Breast epithelium (tissue), 3 donors: ENCODE results near the gene TNS1.

ENCODE experiments used
- CTCF ChIP-seq, 3 donors: fragments of 450-650 bp; IDR thresholded peaks; one replicate each; pipeline ENCODE4 v1.5.1; 2016 to 2017; ENCODE audit warnings: antibody characterized with exemption in 3 of 3, mild to moderate bottlenecking in 3 of 3, moderate library complexity in 3 of 3
- POLR2A ChIP-seq: fragments of 450-650 bp; IDR thresholded peaks from one replicate; pipeline ENCODE4 v1.6.1; 2016; ENCODE audit warnings: antibody characterized with exemption, mild to moderate bottlenecking, moderate library complexity
- POLR2AphosphoS5 ChIP-seq, 3 donors: sonication (generic); formaldehyde crosslinking; IDR thresholded peaks; one replicate each; pipeline ENCODE4 v1.6.1; 2017; ENCODE audit warnings: antibody characterized with exemption in 3 of 3

GRCh38 chr2:217829420-217829819, 173.4 kb downstream of the TNS1 start:
- no peak for TF ChIP-seq CTCF (IDR thresholded peaks at IDR 0.05)
- no peak for TF ChIP-seq POLR2AphosphoS5 (IDR thresholded peaks at IDR 0.05)
- no peak for TF ChIP-seq POLR2A
